ENCODE measurements around the gene CDS2.

DNA sequence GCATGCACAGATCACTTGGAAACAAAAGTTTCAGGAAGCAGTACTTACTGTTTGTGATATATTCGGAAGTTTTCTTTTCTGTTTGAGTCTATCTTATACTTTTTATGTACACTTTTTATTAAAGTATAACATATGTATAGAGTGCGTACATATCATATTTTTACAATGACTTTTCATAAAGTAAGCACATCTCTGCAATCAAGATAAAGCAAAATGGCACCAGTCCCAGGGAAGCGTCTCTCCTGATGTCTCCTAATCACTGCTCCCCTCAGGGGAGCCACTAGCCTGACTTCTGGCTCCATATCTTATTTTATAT is 26.3 kb downstream of the CDS2 start:
- TF ChIP-seq POLR2AphosphoS5 (IDR thresholded peaks at IDR 0.05): no peak
- TF ChIP-seq, protein P1, sequence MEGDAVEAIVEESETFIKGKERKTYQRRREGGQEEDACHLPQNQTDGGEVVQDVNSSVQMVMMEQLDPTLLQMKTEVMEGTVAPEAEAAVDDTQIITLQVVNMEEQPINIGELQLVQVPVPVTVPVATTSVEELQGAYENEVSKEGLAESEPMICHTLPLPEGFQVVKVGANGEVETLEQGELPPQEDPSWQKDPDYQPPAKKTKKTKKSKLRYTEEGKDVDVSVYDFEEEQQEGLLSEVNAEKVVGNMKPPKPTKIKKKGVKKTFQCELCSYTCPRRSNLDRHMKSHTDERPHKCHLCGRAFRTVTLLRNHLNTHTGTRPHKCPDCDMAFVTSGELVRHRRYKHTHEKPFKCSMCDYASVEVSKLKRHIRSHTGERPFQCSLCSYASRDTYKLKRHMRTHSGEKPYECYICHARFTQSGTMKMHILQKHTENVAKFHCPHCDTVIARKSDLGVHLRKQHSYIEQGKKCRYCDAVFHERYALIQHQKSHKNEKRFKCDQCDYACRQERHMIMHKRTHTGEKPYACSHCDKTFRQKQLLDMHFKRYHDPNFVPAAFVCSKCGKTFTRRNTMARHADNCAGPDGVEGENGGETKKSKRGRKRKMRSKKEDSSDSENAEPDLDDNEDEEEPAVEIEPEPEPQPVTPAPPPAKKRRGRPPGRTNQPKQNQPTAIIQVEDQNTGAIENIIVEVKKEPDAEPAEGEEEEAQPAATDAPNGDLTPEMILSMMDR (IDR thresholded peaks at IDR 0.05): no peak
- TF ChIP-seq POLR2A (IDR thresholded peaks at IDR 0.05): no peak
- no peak for TF ChIP-seq EP300 (IDR thresholded peaks at IDR 0.05; ENCODE audit: low read depth)
